CD14-positive monocyte (primary cell): ENCODE measurements around the gene KIF13A. TPM values are rescaled to one million over a fixed set of nuclear protein-coding genes. Genes with fewer than 3 reads are reported as not detected.

Experiments
- DNase-seq, 3 donors: peaks; one replicate each; pipeline ENCODE4 v3.0.0-alpha.2; 2011 to 2022
- H2AFZ ChIP-seq: 2 replicates; pipeline ENCODE4 v1.6.0; 2012; ENCODE audit warnings: mild to moderate bottlenecking, low read depth, low read length, inconsistent platforms; ENCODE audit not compliant: insufficient read depth, poor library complexity, severe bottlenecking
- H3K27ac ChIP-seq, 2 donors: 1 replicate in 1 of 2; 2 replicates in 1 of 2; pipeline ENCODE4 v1.5.1; 2012 to 2013; ENCODE audit warnings: low read length in 2 of 2, control low read depth in 1 of 2, inconsistent platforms in 1 of 2, low read depth in 1 of 2, mild to moderate bottlenecking in 1 of 2
- H3K27me3 ChIP-seq, 2 donors: one replicate each; pipeline versions ENCODE4 v1.6.0 to v1.6.1; 2011 to 2013; ENCODE audit warnings: low read length in 2 of 2; ENCODE audit not compliant: control insufficient read depth in 2 of 2, insufficient read depth in 2 of 2
- H3K36me3 ChIP-seq, 2 donors: replicated peaks in 1 of 2; 1 replicate in 1 of 2; 2 replicates in 1 of 2; pipeline versions ENCODE4 v1.5.1 to v1.6.1; 2012 to 2013; ENCODE audit warnings: low read length in 2 of 2, control low read depth in 1 of 2, inconsistent platforms in 1 of 2, mild to moderate bottlenecking in 1 of 2; ENCODE audit not compliant: insufficient read depth in 2 of 2, control insufficient read depth in 1 of 2
- H3K4me1 ChIP-seq, 2 donors: 1 replicate in 1 of 2; 2 replicates in 1 of 2; pipeline versions ENCODE4 v1.5.1 to v1.6.1; 2012 to 2013; ENCODE audit warnings: low read length in 2 of 2, control low read depth in 1 of 2, inconsistent platforms in 1 of 2, mild to moderate bottlenecking in 1 of 2, moderate library complexity in 1 of 2; ENCODE audit not compliant: insufficient read depth in 2 of 2, control insufficient read depth in 1 of 2
- H3K4me2 ChIP-seq: replicated peaks from 2 replicates; pipeline ENCODE3; 2012; ENCODE audit warnings: low read length, moderate library complexity, mild to moderate bottlenecking; ENCODE audit not compliant: poor library complexity, severe bottlenecking; ENCODE audit errors: extremely low read depth
- H3K4me3 ChIP-seq, 3 experiments: fragments of 200-600 bp in 1 of 3; sonication (generic) in 1 of 3; replicated peaks in 1 of 3; 1 replicate in 2 of 3; 2 replicates in 1 of 3; pipeline ENCODE4 v1.5.1; 2011 to 2013; ENCODE audit warnings: low read length in 3 of 3, mild to moderate bottlenecking in 3 of 3, control low read depth in 2 of 3, low read depth in 2 of 3, inconsistent platforms in 1 of 3, moderate library complexity in 1 of 3
- H3K79me2 ChIP-seq: 2 replicates; pipeline ENCODE4 v1.6.0; 2012; ENCODE audit warnings: mild to moderate bottlenecking, control low read depth, inconsistent platforms, low read length, moderate library complexity; ENCODE audit not compliant: insufficient read depth
- H3K9ac ChIP-seq: 2 replicates; pipeline ENCODE4 v1.6.0; 2017; ENCODE audit warnings: low read length, mild to moderate bottlenecking; ENCODE audit not compliant: insufficient read depth, poor library complexity, severe bottlenecking
- H3K9me3 ChIP-seq, 2 donors: replicated peaks in 1 of 2; 1 replicate in 1 of 2; 2 replicates in 1 of 2; pipeline versions ENCODE4 v1.5.1 to v1.6.1; 2012 to 2013; ENCODE audit warnings: low read length in 2 of 2, control low read depth in 1 of 2; ENCODE audit not compliant: control insufficient read depth in 1 of 2, insufficient read depth in 1 of 2
- H4K20me1 ChIP-seq: 2 replicates; pipeline ENCODE4 v1.6.0; 2012; ENCODE audit warnings: mild to moderate bottlenecking, low read length, control low read depth, moderate library complexity; ENCODE audit not compliant: insufficient read depth
- H3K27ac Mint-ChIP-seq, 7 donors: one replicate each; pipeline ENCODE4 v1.8.0; 2020; ENCODE audit warnings: mild to moderate bottlenecking in 7 of 7, mixed read lengths in 7 of 7, moderate library complexity in 6 of 7, inconsistent platforms in 2 of 7
- H3K27me3 Mint-ChIP-seq, 3 donors: one replicate each; pipeline ENCODE4 v1.8.0; 2021 to 2022; ENCODE audit warnings: low read depth in 3 of 3, mild to moderate bottlenecking in 3 of 3, mixed read lengths in 3 of 3, moderate library complexity in 3 of 3, inconsistent platforms in 1 of 3
- H3K36me3 Mint-ChIP-seq, 2 donors: one replicate each; pipeline ENCODE4 v1.8.0; 2020; ENCODE audit warnings: mixed read lengths in 2 of 2, inconsistent platforms in 1 of 2, mild to moderate bottlenecking in 1 of 2
- H3K4me1 Mint-ChIP-seq: one replicate; pipeline ENCODE4 v1.8.0; 2020; ENCODE audit warnings: mild to moderate bottlenecking, mixed read lengths
- H3K4me3 Mint-ChIP-seq, 2 donors: one replicate each; pipeline ENCODE4 v1.8.0; 2020; ENCODE audit warnings: mild to moderate bottlenecking in 2 of 2, mixed read lengths in 2 of 2, moderate library complexity in 1 of 2
- H3K9me3 Mint-ChIP-seq, 7 donors: one replicate each; pipeline ENCODE4 v1.8.0; 2020 to 2022; ENCODE audit warnings: mixed read lengths in 7 of 7, mild to moderate bottlenecking in 6 of 7, moderate library complexity in 6 of 7, inconsistent platforms in 2 of 7
- WGBS: methylation state at CpG from one replicate; pipeline ENCODE4 v1.1.5; 2013; ENCODE audit warnings: missing lambda C conversion rate; ENCODE audit not compliant: insufficient coverage; 5-methylcytosine and 5-hydroxymethylcytosine counted together
- intact Hi-C, 2 donors: fragments of 100-400 bp; cut with micrococcal nuclease; formaldehyde crosslinking; loops; one replicate each; pipeline versions ENCODE4 v1.15.0 to v1.15.1; 2023
- polyA plus RNA-seq, 3 donors: library from polyadenylated mRNA; depleted of rRNA in 1 of 3; unstranded in 2 of 3; stranded (reverse) in 1 of 3; fragments of 300-500 nt in 2 of 3; fragments of >200 nt in 1 of 3; fragmentation: Illumina TruSeq in 2 of 3; gene quantifications; 1 replicate in 2 of 3; 2 replicates in 1 of 3; pipeline ENCODE4 v1.2.3, GENCODE V29; 2012 to 2021
- TF ChIP-seq, protein P1 (sequence below): fragments of 200-600 bp; IDR thresholded peaks from one replicate; pipeline ENCODE4 v1.8.0; 2022; ENCODE audit warnings: antibody characterized with exemption, mild to moderate bottlenecking

Gene KIF13A
- polyA plus RNA-seq, 3 donors: 2.9 to 28.4 (median 6.0) TPM

DNA sequence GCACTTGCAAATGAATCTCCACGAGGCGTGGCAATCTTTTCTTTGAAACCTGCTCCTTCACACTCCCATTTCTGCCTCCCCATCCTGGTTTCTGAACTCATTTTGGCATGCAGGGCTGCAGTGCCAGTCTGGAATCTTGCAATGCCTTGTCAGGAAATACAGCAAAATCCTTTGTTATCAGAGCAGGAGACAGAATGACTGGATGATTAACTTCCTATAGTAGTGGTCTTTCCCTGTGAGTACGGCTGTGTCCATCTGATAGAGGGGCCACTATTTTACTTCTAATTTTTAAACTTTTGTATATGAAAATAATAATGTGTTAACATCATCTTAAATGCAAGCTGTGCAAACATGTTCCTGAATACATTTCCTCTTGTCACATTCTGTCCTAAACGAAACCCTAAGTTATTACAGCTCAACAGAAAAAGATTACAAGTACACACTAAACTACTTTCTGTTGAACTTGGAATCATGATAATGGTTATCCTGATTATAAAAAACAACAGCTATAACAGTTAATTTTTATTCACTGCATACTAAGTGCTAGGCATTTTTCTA is 140.2 kb downstream of the KIF13A start:
- TF ChIP-seq, protein P1, sequence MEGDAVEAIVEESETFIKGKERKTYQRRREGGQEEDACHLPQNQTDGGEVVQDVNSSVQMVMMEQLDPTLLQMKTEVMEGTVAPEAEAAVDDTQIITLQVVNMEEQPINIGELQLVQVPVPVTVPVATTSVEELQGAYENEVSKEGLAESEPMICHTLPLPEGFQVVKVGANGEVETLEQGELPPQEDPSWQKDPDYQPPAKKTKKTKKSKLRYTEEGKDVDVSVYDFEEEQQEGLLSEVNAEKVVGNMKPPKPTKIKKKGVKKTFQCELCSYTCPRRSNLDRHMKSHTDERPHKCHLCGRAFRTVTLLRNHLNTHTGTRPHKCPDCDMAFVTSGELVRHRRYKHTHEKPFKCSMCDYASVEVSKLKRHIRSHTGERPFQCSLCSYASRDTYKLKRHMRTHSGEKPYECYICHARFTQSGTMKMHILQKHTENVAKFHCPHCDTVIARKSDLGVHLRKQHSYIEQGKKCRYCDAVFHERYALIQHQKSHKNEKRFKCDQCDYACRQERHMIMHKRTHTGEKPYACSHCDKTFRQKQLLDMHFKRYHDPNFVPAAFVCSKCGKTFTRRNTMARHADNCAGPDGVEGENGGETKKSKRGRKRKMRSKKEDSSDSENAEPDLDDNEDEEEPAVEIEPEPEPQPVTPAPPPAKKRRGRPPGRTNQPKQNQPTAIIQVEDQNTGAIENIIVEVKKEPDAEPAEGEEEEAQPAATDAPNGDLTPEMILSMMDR: no peak
- WGBS: 89% methylated on average over 2 of the region's 4 CpGs
- Histone ChIP-seq H3K9me3 (no peaks in the 10 kb centered on the region), H3K4me2 (no peak overlapping the region), H3K4me1 (no peaks in the 10 kb centered on the region), H3K27me3 (no peaks in the 10 kb centered on the region), H3K27ac (no peak overlapping the region), H4K20me1 (no peaks in the 10 kb centered on the region), H2AFZ (no peak overlapping the region), H3K9ac (no peak overlapping the region), H3K4me3 (no peak overlapping the region), H3K36me3 (peaks cover 45 to 99% of the 10 kb centered on the region in 2 donors), H3K79me2 (no peaks in the 10 kb centered on the region)
- peaks cover 1% of the 10 kb centered on the region for H3K4me1 Mint-ChIP-seq
- no peaks in the 10 kb centered on the region for H3K27me3 Mint-ChIP-seq
- DNase-seq: no peak
- no peak overlapping the region for H3K4me3 Mint-ChIP-seq
- intact Hi-C loops: no loop called here
- H3K27ac Mint-ChIP-seq: peak overlapping the region in 1 of 7 donors; percentile 32
- H3K9me3 Mint-ChIP-seq: no peaks in the 10 kb centered on the region
- peaks cover 74 to 77% of the 10 kb centered on the region in 2 donors for H3K36me3 Mint-ChIP-seq

DNA sequence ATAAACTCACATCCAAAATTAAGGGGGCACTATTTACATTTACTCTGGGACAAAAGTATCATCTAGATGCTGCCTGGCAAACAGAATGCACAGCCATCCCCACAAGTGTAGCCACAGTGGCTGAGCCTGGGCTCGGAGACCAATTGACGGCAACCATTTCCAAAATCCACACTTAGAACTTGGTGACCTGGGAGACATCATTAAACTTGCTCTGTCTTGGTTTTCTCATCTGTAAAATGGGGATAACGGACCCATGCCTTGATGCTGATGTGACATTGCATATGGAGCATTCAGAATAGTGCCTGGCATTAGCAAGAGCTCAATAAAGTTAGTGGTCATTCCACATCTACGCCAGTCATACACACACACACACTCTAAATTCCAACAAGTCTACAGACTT is 140.7 kb downstream of the KIF13A start:
- no peak overlapping the region for H2AFZ ChIP-seq
- WGBS: 100% methylated on average over 2 of the region's 4 CpGs
- TF ChIP-seq, protein P1: no peak

More for the DNA sequence above, 140.7 kb downstream of the KIF13A start:
- H4K20me1 ChIP-seq: no peaks in the 10 kb centered on the region
- no peak overlapping the region for H3K4me3 Mint-ChIP-seq
- H3K4me3 ChIP-seq: no peak overlapping the region
- no peaks in the 10 kb centered on the region for H3K27me3 Mint-ChIP-seq
- no peaks in the 10 kb centered on the region for H3K27me3 ChIP-seq
- H3K4me1 ChIP-seq: no peaks in the 10 kb centered on the region
- H3K4me1 Mint-ChIP-seq: peaks cover 1% of the 10 kb centered on the region
- no peak overlapping the region for H3K4me2 ChIP-seq
- DNase-seq: no peak
- H3K9ac ChIP-seq: no peak overlapping the region
- no peak overlapping the region for H3K27ac ChIP-seq
- no peaks in the 10 kb centered on the region for H3K79me2 ChIP-seq
- H3K36me3 Mint-ChIP-seq: peaks cover 70 to 72% of the 10 kb centered on the region in 2 donors
- H3K9me3 ChIP-seq: no peaks in the 10 kb centered on the region
- H3K27ac Mint-ChIP-seq: peak overlapping the region in 1 of 7 donors; percentile 32
- intact Hi-C loops: no loop called here
- peaks cover 43 to 99% of the 10 kb centered on the region in 2 donors for H3K36me3 ChIP-seq
- H3K9me3 Mint-ChIP-seq: no peaks in the 10 kb centered on the region
